ENCODE data around the gene RGL4. TPM values are rescaled to one million over a fixed set of nuclear protein-coding genes. Genes with fewer than 3 reads are reported as not detected.
"Not testable (repeated sequence)": the region's sequence is repeated elsewhere in the genome, so short reads cannot be mapped to it uniquely, and the experiment has no call there.

The RGL4 gene, protein sequence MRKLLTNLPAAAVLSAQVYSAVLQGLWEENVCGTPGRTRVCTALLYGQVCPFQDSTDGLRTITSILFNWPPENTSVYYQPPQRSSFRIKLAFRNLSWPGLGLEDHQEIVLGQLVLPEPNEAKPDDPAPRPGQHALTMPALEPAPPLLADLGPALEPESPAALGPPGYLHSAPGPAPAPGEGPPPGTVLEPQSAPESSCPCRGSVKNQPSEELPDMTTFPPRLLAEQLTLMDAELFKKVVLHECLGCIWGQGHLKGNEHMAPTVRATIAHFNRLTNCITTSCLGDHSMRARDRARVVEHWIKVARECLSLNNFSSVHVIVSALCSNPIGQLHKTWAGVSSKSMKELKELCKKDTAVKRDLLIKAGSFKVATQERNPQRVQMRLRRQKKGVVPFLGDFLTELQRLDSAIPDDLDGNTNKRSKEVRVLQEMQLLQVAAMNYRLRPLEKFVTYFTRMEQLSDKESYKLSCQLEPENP
- not detected in 2 replicates for polyA plus RNA-seq (2014; cell fraction: cytosol; rRNA removed)
- 0.08 TPM in 1 of 2 replicates, not detected in the other for polyA plus RNA-seq (2014; cell fraction: nucleus; rRNA removed)

DNA sequence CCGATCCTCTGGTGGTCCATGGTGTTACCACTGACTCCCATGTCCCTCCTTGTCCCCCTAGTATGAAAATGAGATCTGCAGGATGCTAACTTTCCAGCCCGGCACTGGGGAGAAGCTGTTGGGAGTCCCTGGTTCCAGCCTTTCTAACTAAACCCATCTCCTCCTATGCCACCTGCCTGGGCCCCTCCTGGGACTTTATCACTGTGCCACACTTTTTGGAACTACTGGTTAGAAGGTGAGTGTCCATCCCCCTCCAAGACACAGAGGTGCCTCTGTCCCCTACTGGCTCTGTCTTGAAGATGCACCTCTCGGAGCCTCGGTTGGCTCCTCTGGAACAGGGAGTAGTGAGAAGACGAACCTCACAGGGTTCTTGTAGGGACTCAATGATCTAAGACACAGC, at the start of gene RGL4:
Gene RGL4, plus strand, starts transcription at position 301 of the 400 bp plus-strand sequence. CDS start 1,018 bp downstream, outside the sequence.
- no peak for DNase-seq (ENCODE audit: low spot score)

DNA sequence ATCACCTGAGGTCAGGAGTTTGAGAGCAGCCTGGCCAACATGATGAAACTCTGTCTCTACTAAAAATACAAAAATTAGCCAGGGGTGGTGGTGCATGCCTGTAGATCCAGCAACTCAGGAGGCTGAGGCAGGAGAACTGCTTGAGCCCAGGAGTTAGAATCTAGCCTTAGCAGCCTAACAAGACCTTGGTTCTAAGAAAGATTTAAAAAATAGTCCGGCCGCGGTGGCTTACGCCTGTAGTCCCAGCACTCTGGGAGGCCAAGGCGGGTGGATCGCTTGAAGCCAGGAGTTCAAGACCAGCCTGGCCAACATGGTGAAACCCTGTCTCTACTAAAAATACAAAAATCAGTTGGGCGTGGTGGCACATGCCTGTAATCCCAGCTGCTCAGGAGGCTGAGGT, 44.3 kb upstream of the RGL4 start:
- not testable (repeated sequence) for DNase-seq (ENCODE audit: low spot score)

DNA sequence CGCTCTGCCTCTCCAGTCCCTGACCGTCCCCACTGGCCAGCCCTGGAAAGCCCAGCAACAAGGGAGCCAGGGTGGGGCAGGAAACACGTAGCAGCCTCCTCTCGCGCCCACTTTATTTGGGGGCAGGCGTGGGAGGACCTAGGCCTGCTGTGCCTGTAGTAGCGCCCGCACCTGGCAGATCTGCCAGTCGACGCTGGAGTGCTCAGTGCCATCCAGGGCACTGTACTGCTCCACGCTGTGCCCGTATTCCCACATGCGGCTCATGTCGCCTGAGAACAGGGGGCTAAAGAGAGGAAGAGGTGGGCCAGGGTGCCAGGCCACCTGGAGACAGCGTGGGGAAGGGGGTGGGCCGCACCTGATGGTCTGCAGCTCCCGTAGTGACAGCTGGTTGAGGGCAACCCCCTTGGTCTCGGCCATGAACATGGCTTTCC, 41.7 kb upstream of the RGL4 start:
- DNase-seq (ENCODE audit: low spot score) = no peak

DNA sequence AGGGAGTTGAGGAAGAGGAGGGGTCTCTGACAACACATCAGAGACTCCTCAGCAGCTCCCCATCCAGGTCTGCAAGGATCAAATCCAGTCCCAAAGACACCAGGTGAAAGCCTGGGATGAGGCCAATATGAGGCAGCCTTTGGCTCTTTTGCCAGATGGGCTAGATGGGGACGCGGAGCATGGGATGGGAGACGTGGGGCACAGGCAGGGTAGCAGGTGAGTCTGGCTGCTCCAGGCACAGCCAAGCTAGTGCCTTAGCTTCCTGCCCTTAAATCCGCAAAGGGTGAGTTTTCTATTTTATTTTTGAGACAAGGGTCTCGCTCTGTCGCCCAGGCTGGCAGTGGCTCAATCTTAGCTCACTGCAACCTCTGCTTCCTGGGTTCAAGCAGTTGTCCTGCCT, 39.1 kb upstream of the RGL4 start:
- DNase-seq (ENCODE audit: low spot score) = no peak

DNA sequence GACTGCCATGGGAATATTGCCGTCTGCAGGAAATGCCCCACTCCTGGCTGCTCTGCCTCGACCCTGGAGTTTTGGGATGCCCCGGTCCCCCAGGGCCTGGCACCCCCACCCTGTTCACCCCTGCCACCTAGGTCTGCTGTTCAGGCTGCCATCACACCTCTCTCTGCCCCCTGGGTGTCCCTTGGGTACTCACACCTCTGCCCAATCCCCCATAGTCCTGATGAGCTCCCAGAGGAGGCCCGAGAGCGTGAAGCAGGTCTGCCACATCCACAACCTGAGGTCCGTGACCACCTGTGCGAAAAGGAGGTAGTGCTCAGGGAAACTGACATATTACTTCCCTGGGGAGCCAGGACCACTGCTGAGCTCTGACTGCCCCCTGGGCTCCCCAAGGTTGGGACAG, 38.5 kb upstream of the RGL4 start:
- no peak for DNase-seq (ENCODE audit: low spot score)

DNA sequence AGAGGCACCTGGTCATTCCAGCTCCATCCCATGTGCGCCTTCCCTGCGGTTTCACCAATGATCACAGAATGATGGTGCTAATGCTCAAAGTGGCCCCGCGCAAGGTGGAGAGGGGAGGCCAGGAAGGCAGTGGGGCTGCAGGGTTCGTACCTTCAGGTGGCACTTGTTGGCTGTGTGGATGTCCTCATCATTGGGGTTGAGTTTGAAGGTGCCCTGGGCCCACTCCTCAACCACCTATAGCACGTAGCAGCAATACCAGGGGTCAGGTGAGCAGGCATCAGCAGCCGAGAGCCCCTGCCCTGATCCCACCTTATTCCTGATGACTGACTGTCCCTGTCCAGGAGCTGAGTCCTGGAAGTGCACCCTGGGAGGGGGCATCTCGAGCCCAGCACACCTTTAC, 38.1 kb upstream of the RGL4 start:
- DNase-seq (ENCODE audit: low spot score) = no peak

DNA sequence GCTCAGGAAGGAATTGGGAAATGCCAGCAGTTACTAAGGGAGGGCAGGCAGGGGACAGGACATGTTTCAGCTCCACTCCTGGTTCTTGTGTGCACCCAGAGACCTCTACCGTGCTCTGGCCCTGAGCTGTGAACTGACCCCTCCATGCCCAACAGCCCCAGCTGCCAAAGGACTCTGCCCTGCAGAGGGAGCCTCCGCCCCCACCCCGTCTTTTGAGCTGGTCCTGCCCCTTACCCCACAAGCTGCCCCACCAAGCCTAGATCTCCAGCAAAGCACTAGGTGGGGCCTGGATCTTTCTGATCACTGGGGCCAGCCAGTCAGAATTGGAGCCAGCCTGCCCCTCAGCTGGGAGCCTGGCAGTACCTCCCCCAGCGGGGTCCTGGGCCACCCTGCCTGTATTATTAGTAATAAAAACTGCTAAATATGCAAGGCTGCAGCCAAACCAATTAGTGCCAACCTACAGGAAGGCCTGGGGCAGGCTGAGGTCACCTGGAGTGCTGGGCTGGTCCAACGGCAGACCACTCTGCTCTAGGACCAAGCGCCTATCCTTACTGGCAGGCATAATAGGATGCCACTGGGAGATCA, 34.8 kb upstream of the RGL4 start:
- DNase-seq (ENCODE audit: low spot score) = no peak

DNA sequence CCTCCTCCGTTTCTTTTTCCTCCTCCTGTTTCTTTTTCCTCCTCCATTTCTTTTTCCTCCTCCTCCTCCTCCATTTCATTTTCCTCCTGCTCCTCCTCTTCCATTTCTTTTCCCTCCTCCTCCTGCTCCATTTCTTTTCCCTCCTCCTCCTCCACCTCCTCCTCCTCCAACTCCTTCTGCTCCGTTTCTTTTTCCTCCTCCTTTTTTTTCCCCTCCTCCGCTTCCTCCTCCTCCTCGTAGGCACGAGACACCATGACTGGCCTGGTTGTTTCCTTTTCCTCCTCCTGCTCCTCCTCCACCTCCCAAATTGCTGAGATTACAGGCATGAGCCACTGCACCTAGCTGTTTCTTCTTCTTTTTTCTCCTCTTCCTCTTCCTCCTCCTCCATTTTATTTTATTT, 33.1 kb upstream of the RGL4 start:
- no peak for DNase-seq (ENCODE audit: low spot score)

DNA sequence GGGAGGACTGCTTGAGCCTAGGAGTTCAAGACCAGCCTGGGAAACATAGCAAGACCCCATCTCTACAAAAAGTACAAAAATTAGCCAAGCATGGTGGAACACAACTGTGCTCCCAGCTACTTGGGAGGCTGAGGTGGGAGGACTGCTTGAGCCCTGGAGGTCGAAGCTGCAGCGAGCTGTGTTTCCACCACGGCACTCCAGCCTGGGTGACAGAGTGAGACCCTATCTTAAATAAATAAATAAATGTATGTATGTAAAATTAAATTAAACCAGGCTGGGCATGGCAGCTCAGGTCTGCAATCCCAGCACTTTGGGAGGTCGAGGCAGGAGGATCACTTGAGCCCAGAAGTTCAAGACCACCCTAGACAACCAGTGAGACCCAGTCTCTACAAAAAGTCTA, 30.4 kb upstream of the RGL4 start:
- DNase-seq (ENCODE audit: low spot score) = not testable (repeated sequence)

DNA sequence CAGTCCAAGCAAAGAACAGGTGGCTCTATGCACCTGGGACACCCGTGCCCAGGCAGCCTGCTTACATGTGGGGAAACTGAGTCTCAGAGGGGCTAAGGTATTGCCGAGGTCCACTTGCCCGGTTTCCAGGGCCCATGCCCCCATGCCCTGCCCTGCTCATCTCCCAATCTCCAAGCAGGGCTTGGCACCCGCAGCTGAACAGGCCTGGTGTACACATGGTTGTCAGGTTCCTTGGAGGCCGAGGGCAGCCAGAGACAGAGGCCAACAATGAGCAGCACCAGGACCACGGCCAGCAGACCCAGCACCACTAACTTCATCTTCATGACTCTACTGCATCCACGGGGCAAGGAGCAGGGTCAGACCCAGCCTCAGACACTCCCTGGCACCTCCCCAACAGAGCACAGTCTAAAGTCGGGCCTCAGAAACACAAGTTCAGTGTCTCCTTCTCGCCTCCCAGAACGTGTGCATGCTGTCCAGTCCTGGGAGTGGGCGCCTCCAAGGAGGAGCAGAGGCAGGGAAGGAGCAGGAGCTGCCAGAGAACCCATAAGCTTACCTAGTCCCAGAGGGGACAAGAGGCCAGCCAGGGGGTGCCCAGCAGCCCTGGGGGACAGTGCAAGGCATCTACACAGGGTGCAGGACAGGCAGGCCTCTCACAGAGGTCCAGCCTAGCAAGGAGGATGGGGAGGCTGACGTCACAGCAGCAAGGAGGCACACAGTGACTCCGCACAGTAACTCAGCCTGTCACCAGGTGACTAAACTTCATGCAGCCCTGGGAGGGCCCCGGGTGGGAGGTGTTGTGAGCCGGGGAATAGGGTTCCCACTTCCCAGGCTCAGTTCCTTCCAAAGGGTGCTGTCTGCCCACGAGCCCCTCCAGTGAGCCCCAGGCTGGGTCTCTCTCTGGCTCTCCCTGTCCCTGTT, 20.2 kb upstream of the RGL4 start:
- DNase-seq (ENCODE audit: low spot score) = no peak

DNA sequence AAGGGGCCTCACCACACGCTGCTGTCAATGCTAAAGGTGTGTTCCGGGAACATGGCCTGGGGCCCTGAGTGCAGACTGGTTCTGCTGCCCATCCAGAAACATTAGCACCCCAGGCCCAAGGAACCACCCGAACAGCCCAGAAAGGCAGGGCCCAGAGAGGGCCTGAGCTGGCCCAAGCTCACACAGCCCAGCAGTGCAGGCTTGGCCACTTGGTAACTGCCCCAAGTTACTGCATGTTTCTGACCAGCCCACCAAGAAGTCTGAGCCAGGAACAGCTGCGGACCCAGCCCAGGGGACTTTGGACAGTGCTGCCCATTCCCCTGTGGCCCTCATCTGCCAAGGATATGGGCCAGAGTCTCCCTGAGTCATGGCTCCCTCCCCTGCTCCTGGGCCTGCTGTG, 19.4 kb upstream of the RGL4 start:
- not testable (repeated sequence) for DNase-seq (ENCODE audit: low spot score)

DNA sequence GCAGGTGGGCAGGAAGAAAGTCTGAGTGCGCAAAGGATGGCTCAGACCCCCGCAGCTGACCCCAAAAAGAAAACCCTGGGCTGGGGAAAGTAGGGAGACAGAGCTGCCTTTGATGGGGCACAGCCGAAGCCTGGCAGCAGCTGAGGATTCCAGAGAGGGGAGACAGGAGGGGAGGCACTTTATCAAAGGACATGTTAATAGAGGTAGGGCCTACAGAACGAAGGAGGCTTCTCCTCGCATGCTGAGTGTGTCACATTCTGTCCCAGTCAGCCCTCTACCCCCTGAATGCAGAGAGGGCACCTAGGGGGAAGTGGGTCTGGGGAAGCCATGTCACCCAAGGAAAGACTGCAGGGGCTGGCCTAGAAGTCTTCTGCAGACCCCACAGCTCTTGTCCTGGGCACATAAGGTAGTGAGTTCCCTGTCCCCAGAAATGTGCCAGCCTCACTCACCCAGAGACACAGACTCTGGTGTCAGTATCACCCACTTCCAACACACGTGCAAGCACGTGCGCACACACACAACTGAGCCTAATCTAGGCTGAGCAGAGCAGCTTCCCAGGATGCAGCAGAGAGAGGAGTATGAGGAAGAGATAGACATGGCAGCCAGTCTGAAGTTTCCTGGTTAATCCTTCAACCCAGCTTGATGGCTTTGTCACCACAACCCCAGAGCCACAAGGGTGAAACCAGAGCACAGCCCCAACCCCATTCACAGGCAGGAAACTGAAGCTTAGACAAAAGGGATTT, 18.3 kb upstream of the RGL4 start:
- not testable (repeated sequence) for DNase-seq (ENCODE audit: low spot score)

DNA sequence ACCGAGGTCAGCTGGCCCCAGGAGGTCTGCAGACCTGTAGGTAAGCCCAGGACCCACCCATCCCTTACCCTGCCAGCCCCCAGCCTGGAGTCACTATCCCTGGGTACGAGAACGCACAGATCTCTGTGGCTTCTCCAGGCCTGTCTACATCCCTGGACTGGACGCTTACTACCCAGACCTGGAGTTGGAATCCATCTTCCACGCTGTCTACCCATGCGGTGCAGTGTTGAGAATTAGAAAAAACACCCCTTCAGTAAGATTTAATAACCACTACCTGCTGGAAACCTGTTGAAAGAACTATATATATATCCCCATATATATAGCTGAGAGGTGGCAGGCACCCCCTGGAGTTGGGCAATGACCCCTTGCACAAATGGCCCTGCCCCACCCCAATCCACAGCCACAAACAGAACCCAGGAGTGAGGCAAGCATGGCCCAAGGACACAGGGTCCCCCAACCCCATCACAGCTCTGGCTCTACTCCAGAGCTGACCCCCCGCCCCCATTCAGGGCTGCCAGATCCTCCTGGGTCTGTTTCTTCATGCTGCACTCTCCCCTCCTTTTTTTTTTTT, 17.7 kb upstream of the RGL4 start:
- DNase-seq (ENCODE audit: low spot score) = no peak

DNA sequence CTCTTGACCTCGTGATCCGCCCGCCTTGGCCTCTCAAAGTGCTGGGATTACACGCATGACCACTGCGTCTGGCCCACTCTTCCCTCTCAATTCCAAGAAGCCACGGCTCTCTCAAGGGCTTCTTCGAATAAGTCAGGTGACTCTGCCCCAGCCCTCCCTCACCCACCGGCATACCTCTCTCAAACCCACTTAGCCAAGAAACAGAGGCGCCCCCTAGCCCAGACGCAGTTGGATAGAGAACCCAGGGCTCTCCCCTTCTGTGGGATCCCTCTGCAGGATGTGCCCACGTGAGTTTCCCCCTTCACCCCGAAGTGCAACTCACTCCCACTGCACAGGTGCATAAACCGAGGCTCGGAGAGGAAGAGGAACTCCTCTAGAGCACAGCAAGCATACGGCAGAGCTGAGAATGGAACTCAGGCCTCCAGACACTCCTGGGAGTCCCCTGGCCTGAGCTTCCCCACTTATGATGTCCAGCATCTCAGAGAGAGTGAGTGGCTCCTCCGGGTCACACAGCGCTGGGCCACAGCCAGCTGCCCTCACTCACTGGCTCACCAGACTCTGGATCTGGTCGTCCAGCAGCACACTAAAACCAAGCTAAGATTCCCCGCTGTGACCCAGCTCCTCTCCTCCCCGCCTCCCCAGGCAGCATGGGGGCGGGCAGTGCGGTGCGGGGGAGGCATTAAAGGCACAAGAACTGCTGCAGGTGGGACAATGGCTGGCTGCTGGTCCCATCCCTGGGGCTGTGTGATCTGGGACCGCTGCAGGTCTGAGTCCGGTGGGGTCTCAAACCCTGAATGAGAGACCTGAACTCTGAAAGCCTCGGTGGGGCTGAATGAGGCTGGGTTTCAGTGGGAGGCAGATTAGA, 16.8 kb upstream of the RGL4 start:
- no peak for DNase-seq (ENCODE audit: low spot score)

DNA sequence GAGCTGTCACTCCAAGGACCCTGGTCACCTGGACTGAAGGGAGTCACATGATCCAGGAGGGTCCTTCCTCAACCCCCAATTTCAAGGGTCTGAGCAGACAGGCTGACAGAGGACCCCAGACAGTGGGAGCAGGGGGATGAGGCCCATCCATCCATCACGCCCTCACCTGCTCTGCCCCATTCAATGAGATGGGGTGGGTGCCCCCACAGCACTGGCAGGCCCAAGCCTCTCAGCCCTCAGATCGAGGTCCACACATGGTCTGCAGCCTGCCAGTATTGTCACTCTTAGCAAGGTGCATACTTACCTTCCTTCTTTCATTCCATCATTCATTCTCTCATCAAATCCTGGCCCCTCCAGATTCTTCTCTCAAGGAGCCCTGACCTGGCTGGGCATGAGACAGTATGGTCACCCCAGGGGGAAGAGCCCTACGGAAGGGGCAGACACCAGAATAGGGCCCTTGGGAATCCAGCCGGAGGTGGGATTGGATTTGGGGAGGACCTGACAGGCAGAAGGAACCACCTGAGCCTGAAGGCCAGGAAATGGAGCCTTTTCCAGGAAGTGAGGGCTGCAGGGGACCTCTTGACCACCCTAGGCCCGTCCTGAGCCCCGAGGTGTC, 15.8 kb upstream of the RGL4 start:
- not testable (repeated sequence) for DNase-seq (ENCODE audit: low spot score)

DNA sequence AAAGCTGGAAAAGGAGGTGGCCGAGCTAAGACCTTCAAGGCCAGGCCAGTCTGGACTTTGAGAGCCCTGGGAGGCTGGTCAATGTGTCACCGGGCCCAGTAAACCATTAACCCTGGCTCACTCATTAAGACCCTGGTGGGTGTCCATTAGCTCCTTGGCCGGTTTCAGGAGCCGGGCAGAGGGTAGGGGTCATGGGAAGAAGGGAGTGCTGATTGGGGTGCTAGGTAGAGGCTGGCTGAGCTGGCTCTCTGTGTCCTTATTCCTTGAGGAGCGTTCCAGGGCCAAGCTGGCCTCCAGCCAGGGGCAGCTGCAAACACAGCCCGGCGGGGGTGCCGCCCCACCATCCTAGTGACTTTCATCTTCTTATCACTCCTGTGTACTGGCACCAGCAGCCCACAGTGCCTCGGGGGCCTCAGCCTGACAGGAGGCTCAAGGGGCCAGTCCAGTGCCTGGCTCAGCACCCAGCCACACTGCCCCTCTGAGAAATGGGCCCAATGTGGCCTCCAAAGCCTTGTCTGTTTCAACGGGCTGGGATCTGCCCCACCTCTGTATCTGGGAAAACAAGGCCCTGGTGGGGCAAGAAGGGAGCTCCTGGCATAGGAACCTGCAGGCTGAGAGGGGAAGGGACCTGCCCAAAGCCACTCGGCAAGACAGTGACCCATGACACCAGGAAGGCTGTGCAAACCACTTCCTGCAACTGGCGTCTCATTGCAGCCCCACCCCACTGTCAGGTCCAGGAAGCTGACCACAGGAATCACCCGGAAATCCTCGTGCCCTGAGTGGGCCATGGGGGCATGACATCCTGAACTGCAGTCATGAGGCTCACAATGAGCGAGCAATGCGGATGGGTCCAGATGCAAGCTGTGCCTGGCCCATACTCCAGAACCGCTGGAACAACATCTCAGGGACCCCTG, 15.1 kb upstream of the RGL4 start:
- DNase-seq (ENCODE audit: low spot score) = no peak

DNA sequence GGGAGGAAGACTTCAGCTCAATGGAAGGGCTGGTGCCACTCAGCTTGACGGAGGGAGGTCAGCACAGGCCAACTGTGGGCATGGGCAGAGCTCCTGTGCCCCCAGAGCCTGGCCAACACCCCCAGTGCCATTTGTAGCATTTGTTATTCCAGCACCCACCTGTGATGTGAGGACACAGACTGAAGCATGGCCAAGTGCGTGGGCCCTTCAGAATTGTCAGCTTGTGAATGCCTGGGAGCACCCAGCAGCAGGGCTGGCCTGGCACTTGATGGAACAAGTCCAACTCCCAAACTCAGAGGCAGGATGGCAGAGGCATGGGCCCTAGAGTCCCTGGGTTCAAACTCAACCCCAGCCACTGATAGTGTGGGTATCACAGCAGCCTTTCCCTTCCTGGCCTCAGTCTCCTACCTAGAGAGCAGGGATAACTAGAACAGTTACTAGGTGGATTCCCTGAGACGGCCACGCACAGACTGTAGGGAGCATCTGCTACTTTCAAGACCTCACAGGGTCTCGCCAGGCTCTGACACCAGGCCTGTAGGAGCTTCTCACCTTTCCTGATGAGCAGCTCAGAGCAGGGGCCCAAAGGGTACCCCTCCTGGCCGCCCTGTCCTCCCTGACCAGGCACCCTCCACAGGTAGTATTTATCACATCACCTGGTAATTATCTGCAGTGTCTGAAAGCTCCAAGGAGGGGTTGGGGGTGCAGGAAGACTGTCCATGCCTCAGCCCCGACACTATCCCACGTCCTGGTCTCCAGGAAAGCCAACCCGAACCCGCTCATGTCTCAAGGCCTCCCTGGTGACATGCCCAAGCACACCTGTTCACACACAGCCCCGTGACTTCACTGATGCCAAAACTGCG, 13.7 kb upstream of the RGL4 start:
- not testable (repeated sequence) for DNase-seq (ENCODE audit: low spot score)

Data from SK-N-DZ (cell line).